SIG-M5 (cell line): ENCODE data around the gene CASP7.
"Not testable (repeated sequence)": the region's sequence is repeated elsewhere in the genome, so short reads cannot be mapped to it uniquely, and the experiment has no call there.

Source experiments
- DNase-seq: peaks from one replicate; lab custom pipeline; 2025; lab: John Stamatoyannopoulos, UW

CASP7 gene

GRCh38 chr10:113679463-113680189 is at the start of gene CASP7:
Gene CASP7, plus strand, starts transcription at chr10:113679912. Its CDS starts 17,582 bp downstream, at chr10:113697494.
- DNase-seq, result no peak

DNA sequence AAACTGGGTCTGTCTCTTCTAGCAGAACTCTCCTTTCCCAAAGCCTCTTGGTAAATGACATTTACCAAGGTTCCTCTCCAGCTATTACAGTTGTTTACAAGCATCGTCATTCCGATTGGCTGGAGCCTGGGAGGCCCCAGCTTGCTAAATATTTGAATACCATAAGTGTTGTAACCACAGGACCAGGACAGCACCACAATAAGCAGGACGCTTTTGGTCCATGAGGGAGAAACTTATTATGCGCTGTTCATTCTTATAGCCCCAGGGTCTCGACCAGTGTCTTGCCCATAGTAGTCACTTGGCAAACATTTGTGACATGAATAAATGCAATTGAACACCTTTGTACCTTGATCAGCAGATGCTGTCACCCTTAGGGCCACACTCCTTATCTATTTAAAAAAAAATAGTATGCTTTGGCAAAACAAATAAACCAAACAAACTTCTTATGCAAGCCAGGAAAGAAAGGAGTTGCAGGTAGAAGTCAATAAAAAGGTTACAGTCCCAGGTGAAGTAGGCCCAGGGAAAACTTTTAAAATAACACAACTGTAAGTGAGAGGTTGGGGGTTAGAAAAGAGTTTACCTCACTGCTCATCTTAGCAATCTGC is 48.7 kb upstream of the CASP7 start:
- DNase-seq, result no peak

GRCh38 chr10:113631684-113632367 is 47.9 kb upstream of the CASP7 start:
- no peak for DNase-seq

- no peak for DNase-seq
These were observed 39.7 kb upstream of the CASP7 start for GRCh38 chr10:113639966-113640365.

GRCh38 chr10:113641702-113642101 is 38.0 kb upstream of the CASP7 start:
- no peak for DNase-seq

- no peak for DNase-seq
These were observed 36.5 kb upstream of the CASP7 start for GRCh38 chr10:113643183-113643582.

DNA sequence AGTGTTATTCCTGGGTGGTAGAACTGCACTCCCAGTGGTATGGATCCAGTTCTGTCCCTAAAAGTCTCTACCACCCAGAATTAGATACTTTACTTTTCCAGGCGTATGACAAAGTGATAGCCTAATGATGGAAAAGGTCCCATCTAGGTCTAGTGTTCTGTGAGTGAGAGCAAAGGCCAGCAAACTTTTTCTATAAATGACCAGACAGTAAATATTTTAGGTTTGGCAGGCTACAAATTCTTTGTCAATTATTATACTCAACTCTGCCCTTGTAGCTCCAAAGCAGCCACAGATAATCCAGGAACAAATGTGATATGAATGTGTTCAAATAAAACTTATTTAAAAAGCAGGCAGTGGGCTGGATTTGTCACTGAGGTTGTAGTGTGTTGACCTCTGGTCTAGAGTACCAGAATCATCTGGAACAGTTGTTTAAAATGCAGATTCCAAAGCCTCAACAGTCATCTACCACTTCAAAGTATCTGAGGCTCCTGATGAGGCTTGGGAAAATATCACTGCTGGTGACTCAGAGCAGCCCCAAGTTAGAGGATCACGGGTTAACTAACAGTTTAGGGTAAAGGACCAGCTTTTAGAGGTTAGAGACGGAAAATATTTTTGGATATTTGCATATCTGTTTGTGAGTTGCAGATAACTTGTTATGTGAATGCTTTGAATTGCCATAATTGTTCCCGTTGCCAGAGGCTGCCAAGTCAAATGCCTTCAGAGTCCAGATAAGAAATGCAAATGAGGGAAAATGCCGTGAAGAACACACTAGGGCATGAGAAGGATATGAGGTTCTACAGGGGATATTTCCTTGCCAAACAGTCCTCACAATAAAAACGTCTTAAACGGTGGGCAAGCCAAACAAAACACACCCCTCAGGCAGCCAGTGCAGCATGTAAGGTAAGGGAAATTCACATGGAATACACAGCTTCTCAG is 35.3 kb upstream of the CASP7 start:
- DNase-seq, result no peak

GRCh38 chr10:113646336-113647201 is 33.1 kb upstream of the CASP7 start:
- no peak for DNase-seq

GRCh38 chr10:113647812-113648211 is 31.9 kb upstream of the CASP7 start:
- DNase-seq, result no peak

DNA sequence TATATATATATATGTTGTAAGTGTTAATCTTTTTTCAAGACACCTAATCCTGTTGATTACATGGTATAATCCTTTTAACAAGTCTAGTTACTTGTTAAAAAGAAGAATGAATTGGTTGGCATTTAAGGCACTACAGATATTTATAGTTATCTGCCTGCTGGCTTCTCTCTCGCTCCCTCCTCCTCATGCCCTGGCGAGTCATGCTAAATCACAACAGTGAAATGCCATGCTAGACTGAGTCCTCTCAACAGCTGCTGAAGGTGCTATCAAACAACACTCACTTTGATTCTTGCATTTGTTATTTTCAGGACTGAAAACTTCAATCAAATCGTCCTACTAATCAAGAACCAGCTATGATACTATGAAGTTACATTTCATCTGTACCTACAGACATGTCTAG is 31.2 kb upstream of the CASP7 start:
- no peak for DNase-seq

DNA sequence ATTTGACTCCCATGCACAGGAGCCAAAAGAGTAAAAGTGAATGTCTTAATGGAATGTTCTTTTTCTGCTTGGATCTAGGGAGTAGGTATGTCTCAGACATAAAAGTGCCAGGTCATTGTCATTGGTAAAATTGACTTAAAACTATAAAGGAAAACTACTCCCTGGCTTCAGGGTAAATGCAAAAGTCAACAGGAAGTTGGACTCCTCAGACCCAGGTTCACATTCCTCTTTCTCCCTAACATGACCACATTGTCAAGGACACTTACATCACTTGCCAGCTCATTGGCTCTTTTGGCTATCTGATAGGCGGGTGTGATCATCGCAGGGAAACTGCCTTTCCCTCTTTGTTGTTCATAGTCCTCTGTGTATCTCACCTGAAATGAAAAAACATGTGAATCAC is 29.5 kb upstream of the CASP7 start:
- no peak for DNase-seq

GRCh38 chr10:113651021-113651420 is 28.7 kb upstream of the CASP7 start:
- DNase-seq, result no peak

DNA sequence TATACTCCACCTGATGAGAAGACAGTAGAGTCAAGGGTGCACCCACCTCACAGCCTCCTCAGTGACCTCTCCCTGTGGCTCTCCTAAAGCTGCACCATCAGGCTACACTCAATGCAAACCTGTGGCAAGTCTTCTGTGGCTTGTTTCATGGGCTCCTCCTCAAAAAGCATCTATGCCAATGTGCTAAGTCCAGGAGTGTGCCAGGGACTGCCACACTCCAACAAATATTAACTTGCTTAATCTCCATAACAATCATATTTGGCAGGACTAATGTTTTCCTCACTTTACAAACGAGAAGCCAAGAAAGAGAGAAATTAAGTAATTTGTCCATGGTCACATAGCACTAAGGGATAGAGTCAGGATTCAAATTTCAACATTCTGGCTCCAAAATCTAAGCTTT is 27.8 kb upstream of the CASP7 start:
- DNase-seq, result no peak

GRCh38 chr10:113652456-113652855 is 27.3 kb upstream of the CASP7 start:
- not testable (repeated sequence) for DNase-seq

- no peak for DNase-seq
These were observed 22.8 kb upstream of the CASP7 start for GRCh38 chr10:113656896-113657295.

GRCh38 chr10:113657544-113657943 is 22.2 kb upstream of the CASP7 start:
- no peak for DNase-seq

DNA sequence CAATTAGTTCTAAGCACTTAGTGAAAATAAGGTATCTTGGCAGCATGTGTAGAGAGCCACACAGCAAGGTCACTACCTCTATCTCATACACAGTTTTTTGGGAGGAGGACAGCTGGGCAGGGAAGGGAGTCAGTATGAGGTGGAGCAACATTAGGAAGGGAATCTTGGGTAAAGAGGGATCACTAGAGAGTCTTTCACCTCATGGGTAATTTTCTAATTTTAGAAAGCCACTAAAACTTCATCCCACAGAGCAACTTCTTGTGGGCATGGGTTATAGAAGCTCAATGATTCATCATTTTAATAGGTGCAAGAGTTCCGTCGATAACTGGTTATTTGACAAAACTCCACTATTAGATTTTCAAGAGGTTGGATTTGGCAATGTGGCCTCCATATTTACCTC is 18.4 kb upstream of the CASP7 start:
- no peak for DNase-seq

GRCh38 chr10:113663142-113663541 is 16.6 kb upstream of the CASP7 start:
- no peak for DNase-seq

DNA sequence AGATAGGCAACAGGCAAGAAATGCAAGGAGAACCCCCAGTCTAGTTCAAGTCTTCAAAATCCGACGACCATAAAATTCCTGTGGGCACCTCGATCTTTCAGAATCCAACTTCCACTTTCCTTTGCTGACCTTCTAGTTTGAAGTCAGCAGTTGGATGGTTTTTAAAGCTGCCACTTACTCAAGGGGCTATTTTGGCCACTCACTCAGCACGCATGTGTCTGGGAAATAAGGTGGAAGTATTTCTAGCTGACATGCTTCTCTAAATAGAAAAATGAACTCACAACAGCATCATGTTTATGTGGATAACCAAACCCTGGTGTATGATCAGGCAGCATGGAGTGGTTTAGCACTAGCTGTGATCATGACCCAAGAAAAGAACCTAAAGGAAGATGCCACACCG is 15.8 kb upstream of the CASP7 start, which contains the start of gene NRAP:
Gene NRAP, minus strand, starts transcription at position 134 of the 400 bp plus-strand sequence. CDS start 159 bp downstream, outside the sequence.
- DNase-seq, result no peak

DNA sequence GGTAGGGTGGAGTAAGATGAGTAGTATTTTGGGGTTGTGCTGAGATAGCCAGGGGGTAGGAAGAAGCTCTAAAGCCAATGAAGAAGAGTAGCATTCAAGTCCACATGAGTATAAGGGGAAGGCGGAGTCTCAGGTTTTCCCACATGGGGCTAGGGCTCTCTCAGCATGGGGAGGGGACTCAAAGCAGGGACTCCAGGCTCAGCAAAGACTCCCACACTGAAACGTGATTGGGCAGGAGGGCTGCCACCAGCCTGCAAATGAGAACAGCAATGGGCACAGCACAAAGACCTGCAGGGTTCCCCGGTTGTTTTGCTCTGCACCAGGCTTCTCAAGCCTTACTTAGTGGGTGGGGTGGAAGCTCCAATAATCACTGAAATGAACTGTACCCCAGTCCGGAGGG is 14.4 kb upstream of the CASP7 start:
- no peak for DNase-seq

GRCh38 chr10:113665806-113666354 is 13.8 kb upstream of the CASP7 start:
- no peak for DNase-seq
